GM10847 (cell line): ENCODE data around the gene PLA2G4B.

Experiments used
- POLR2A ChIP-seq: IDR thresholded peaks from 2 replicates; pipeline ENCODE4 v1.6.1; 2011; ENCODE audit not compliant: insufficient read length; ENCODE audit errors: extremely low read depth

The PLA2G4B gene

GRCh38 chr15:41851755-41852370 lies 13.2 kb downstream of the PLA2G4B start:
- TF ChIP-seq POLR2A, result no peak

- no peak for TF ChIP-seq POLR2A
Measured at GRCh38 chr15:41852736-41853590, 14.3 kb downstream of the PLA2G4B start.

GRCh38 chr15:41853831-41854230 lies 15.2 kb downstream of the PLA2G4B start:
- no peak for TF ChIP-seq POLR2A

- no peak for TF ChIP-seq POLR2A
Measured at GRCh38 chr15:41854443-41854842, 15.8 kb downstream of the PLA2G4B start.

- TF ChIP-seq POLR2A, result no peak
Measured at GRCh38 chr15:41855261-41855961, 16.8 kb downstream of the PLA2G4B start.

- no peak for TF ChIP-seq POLR2A
Measured at GRCh38 chr15:41856262-41856661, 17.6 kb downstream of the PLA2G4B start.

GRCh38 chr15:41856716-41857115 lies 18.1 kb downstream of the PLA2G4B start:
- no peak for TF ChIP-seq POLR2A

- no peak for TF ChIP-seq POLR2A
Measured at GRCh38 chr15:41857316-41857715, 18.7 kb downstream of the PLA2G4B start.

- no peak for TF ChIP-seq POLR2A
Measured at GRCh38 chr15:41858756-41859155, 20.1 kb downstream of the PLA2G4B start.

- no peak for TF ChIP-seq POLR2A
Measured at GRCh38 chr15:41860049-41860828, 21.6 kb downstream of the PLA2G4B start.

- no peak for TF ChIP-seq POLR2A
Measured at GRCh38 chr15:41861736-41862356, 23.2 kb downstream of the PLA2G4B start.

- TF ChIP-seq POLR2A, result no peak
Measured at GRCh38 chr15:41862515-41863116, 24.0 kb downstream of the PLA2G4B start.

- no peak for TF ChIP-seq POLR2A
Measured at GRCh38 chr15:41865490-41866055, 26.9 kb downstream of the PLA2G4B start.

- no peak for TF ChIP-seq POLR2A
Measured at GRCh38 chr15:41866263-41866703, 27.6 kb downstream of the PLA2G4B start.
